ENCODE data around the gene ASB2.

ASB2 gene

DNA sequence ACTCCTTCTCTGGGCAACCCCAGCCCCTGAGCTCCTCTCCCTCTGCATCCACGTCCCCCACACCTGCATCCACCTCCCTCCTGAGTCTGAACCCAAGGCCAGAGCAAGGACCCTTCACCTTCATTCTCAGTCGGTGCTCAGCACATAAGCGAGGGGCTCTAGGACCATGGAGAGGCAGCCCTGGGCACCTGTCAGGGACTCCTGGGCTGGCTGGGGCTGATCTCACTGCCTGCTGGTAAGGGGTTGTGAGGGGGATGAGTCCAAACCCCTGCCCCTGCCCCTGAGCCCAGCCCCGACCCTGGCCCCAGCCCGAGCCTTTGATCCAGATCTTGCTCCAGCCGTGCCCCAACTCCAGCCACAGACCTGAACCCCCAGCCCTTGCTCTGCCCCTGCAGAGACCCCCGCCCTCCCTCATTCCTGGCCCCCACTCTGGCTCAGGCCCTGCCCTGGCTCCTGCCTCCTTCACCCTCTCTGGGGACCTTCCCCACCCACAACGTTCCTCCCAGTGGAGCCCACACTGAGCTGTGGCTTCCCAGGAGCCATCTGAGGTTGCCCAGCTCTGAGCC lies 19.8 kb upstream of the ASB2 start:
- no peak for TF ChIP-seq EZH2 (IDR thresholded peaks at IDR 0.05; ENCODE audit: borderline replicate concordance, low read depth, low read length, severe bottlenecking)
- TF ChIP-seq, protein P1, sequence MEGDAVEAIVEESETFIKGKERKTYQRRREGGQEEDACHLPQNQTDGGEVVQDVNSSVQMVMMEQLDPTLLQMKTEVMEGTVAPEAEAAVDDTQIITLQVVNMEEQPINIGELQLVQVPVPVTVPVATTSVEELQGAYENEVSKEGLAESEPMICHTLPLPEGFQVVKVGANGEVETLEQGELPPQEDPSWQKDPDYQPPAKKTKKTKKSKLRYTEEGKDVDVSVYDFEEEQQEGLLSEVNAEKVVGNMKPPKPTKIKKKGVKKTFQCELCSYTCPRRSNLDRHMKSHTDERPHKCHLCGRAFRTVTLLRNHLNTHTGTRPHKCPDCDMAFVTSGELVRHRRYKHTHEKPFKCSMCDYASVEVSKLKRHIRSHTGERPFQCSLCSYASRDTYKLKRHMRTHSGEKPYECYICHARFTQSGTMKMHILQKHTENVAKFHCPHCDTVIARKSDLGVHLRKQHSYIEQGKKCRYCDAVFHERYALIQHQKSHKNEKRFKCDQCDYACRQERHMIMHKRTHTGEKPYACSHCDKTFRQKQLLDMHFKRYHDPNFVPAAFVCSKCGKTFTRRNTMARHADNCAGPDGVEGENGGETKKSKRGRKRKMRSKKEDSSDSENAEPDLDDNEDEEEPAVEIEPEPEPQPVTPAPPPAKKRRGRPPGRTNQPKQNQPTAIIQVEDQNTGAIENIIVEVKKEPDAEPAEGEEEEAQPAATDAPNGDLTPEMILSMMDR (IDR thresholded peaks at IDR 0.05; ENCODE audit: borderline replicate concordance, extremely low read depth, low read length, poor library complexity, severe bottlenecking) = no peak
- no peak overlapping the region for H3K27ac ChIP-seq (ENCODE audit: low read length)
- no peak overlapping the region for H3K4me2 ChIP-seq (ENCODE audit: insufficient read depth, low read length)

DNA sequence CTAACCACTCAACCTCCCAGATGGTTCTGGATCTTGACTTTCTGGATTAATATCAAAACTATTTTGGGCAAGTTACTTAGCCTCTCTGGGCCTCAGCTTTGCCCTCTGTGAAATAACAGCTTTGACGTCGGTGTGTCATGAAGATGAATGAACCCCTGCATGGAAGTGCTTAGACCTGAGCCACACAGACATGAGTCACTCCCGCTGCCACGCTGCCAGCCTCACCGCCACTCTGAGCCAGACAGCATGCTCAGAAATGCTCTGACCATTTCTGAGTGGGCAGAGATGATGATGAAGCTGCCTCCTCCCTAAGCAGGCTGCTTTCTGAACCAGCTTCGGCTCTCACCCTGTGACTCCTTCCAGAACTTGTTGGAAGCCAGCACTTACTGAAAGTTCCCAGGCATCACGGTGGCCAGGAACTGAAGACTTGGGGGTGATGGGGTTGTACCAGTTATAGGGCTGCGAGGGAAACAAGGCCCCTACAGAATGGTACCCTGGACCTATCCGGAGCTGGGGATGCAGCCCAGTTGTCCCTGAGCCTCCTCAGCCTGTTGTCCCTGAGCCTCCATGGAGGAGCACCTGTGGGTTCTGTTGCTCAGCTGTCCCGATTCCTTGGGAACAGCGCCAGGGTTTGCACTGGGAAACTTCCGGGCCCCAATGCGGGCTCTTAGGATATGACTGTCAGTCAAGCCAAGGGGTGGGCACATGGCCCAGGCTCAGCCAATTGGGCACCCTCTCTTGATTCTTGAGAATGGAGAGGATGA lies 18.7 kb upstream of the ASB2 start:
- H2AFZ ChIP-seq (ENCODE audit: low read depth, low read length) = no peak overlapping the region
- TF ChIP-seq, protein P1 (IDR thresholded peaks at IDR 0.05; ENCODE audit: borderline replicate concordance, extremely low read depth, low read length, poor library complexity, severe bottlenecking) = no peak
- TF ChIP-seq EZH2 (IDR thresholded peaks at IDR 0.05; ENCODE audit: borderline replicate concordance, low read depth, low read length, severe bottlenecking) = no peak
- H3K9ac ChIP-seq (ENCODE audit: low read depth, low read length) = no peak overlapping the region
- no peak overlapping the region for H3K4me2 ChIP-seq (ENCODE audit: insufficient read depth, low read length)
- no peak overlapping the region for H3K27ac ChIP-seq (ENCODE audit: low read length)
- no peak for ATAC-seq (ENCODE audit: insufficient read depth, low read depth)
- no peaks in the 10 kb centered on the region for H3K9me3 ChIP-seq (ENCODE audit: insufficient read depth, low read length, severe bottlenecking)
- 0 out of 2 replicates have a peak, but pooled peaks cover 9% of the 10 kb centered on the region for H4K20me1 ChIP-seq (ENCODE audit: insufficient read depth, low read length)
- H3K36me3 ChIP-seq (ENCODE audit: insufficient read depth, low read length) = no peaks in the 10 kb centered on the region
- no peaks in the 10 kb centered on the region for H3K4me1 ChIP-seq (ENCODE audit: insufficient read depth, low read length)
- DNase-seq = no peak
- peaks cover 14% of the 10 kb centered on the region for H3K27me3 ChIP-seq (ENCODE audit: insufficient read depth, low read length, poor library complexity)
- no peaks in the 10 kb centered on the region for H3K79me2 ChIP-seq (ENCODE audit: insufficient read depth, low read length)
- no peak overlapping the region for H3K4me3 ChIP-seq (ENCODE audit: low read depth in 1 of 2, low read length in 2 of 2)

More for the DNA sequence above, 19.8 kb upstream of the ASB2 start:
- H3K9me3 ChIP-seq (ENCODE audit: insufficient read depth, low read length, severe bottlenecking) = no peaks in the 10 kb centered on the region
- H3K36me3 ChIP-seq (ENCODE audit: insufficient read depth, low read length) = no peaks in the 10 kb centered on the region
- peaks cover 14% of the 10 kb centered on the region for H3K27me3 ChIP-seq (ENCODE audit: insufficient read depth, low read length, poor library complexity)
- H3K79me2 ChIP-seq (ENCODE audit: insufficient read depth, low read length) = no peaks in the 10 kb centered on the region
- no peak for ATAC-seq (ENCODE audit: insufficient read depth, low read depth)
- H3K9ac ChIP-seq (ENCODE audit: low read depth, low read length) = no peak overlapping the region
- no peak for DNase-seq
- no peaks in the 10 kb centered on the region for H3K4me1 ChIP-seq (ENCODE audit: insufficient read depth, low read length)
- no peak overlapping the region for H3K4me3 ChIP-seq (ENCODE audit: low read depth in 1 of 2, low read length in 2 of 2)
- no peak overlapping the region for H2AFZ ChIP-seq (ENCODE audit: low read depth, low read length)
- H4K20me1 ChIP-seq (ENCODE audit: insufficient read depth, low read length) = 0 out of 2 replicates have a peak, but pooled peaks cover 9% of the 10 kb centered on the region

GRCh38 chr14:93993382-93993781 lies 17.0 kb upstream of the ASB2 start:
- Histone ChIP-seq H3K79me2 (ENCODE audit: insufficient read depth, low read length) (no peaks in the 10 kb centered on the region), H3K4me2 (ENCODE audit: insufficient read depth, low read length) (no peak overlapping the region), H2AFZ (ENCODE audit: low read depth, low read length) (no peak overlapping the region), H3K9ac (ENCODE audit: low read depth, low read length) (no peak overlapping the region), H3K36me3 (ENCODE audit: insufficient read depth, low read length) (no peaks in the 10 kb centered on the region), H4K20me1 (ENCODE audit: insufficient read depth, low read length) (0 out of 2 replicates have a peak, but pooled peaks cover 8% of the 10 kb centered on the region), H3K27me3 (ENCODE audit: insufficient read depth, low read length, poor library complexity) (peaks cover 14% of the 10 kb centered on the region), H3K27ac (ENCODE audit: low read length) (no peak overlapping the region), H3K4me1 (ENCODE audit: insufficient read depth, low read length) (no peaks in the 10 kb centered on the region), H3K9me3 (ENCODE audit: insufficient read depth, low read length, severe bottlenecking) (no peaks in the 10 kb centered on the region), H3K4me3 (ENCODE audit: low read depth in 1 of 2, low read length in 2 of 2) (no peak overlapping the region)
- ATAC-seq (ENCODE audit: insufficient read depth, low read depth) (no peak), DNase-seq (no peak)
- TF ChIP-seq, protein P1 (IDR thresholded peaks at IDR 0.05; ENCODE audit: borderline replicate concordance, extremely low read depth, low read length, poor library complexity, severe bottlenecking) = no peak
- TF ChIP-seq EZH2 (IDR thresholded peaks at IDR 0.05; ENCODE audit: borderline replicate concordance, low read depth, low read length, severe bottlenecking) = no peak

All from DND-41 (cell line).